ENCODE results near the gene ARX.

ARX gene

GRCh38 chrX:25016361-25016671 lies 551 bp upstream of the ARX start:
- DNase-seq, result no peak

GRCh38 chrX:25014366-25014838 lies 1.4 kb downstream of the ARX start:
- DNase-seq, result no peak

DNA sequence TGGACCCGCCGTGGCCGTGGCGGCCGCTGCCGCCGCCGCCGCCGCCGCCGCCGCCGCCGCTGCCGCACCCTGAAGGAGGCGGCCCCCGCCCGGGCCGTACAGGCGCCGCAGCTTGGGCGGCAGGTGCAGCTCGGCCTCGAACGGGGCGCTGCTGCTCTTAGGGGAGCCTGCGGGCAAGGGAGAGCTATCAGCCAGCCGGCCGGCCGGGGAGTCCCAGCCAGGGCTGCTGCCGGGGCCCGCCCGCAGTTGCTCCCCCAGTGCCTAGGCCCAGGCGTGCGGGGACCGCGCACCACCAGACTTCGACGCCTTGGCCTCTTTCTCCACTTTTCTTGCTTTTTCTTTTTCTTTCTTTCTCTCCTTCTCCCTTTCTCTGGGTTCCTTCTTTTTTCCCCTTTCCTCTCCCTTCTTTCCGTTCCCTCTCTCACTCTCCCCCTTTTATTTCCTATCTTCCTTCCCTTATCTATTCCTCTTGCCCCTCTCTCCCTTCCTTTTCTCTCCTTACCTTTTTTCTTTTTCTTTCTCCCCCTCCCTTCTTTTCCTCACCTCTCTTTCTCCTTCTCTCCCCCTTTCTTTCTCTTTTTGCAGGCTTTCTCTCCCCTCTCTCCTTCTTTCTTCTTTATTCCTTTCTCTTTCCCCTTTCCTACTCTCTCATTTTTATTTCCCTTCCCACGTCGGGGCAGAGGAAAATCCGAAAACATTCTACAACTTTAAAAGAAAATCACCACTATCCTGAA lies 2.0 kb downstream of the ARX start:
- DNase-seq, result peak in 1 of 2 experiments; percentile 62

DNA sequence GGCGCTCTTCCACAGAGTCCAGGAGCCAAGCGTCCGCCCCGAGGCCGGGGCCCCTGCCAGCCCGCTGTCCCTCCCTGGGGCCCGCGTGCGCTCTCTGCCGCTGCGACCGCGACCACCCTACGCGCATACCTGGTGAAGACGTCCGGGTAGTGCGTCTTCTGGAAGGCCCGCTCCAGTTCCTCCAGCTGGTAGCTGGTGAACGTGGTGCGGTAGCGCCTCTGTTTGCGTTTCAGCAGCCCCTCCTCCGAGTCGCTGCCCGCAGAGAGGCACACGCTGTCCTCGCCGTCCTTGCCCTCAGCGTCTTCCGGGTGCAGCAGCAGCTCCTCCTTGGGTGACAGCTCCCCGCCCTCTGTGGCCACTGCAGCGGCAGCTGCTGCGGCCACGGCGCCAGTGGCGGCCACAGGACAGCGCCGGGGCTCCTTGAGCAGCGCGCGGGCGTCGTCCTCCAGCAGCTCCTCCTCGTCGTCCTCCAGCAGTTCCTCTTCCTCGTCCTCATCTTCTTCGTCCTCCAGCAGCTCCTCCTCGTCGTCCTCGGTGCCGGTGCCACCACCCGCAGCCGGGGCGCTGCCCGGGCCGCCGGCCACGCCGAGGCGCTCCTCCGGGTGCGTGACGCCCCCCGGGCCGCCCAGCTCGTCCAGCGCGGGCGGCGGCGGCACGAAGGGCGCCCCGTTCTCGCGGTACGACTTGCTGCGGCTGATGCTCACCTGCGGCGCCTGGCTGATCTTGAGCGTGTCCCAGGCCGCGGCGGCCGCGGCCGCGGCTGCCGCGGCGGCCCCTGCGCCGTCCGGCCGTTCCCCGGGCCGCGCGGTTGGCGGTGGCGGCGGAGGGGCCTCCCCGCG lies 2.8 kb downstream of the ARX start:
- DNase-seq, result peak in 1 of 2 experiments; percentile 62

DNA sequence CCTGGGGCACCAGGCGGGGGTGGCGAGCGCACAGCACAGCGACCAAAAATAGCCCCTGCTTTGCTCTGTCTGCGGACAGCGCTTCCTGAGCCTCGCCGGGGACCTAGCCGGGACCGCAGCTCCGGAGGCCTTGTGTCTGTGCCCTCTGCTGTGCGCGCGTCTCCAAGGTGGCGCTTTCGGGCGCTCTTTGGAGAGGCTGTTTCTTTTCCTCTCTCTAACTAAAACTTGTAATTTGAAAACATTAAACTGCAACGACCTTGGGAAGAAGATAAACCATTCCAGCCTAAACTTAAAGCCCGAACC lies 3.4 kb downstream of the ARX start:
- peak in 1 of 2 experiments; percentile 31 for DNase-seq

- DNase-seq, result no peak
Observed at GRCh38 chrX:25011589-25012432, 4.0 kb downstream of the ARX start.

- no peak for DNase-seq
Observed at GRCh38 chrX:25010784-25011588, 4.8 kb downstream of the ARX start.

GRCh38 chrX:25009407-25009806 lies 6.4 kb downstream of the ARX start:
- no peak for DNase-seq

GRCh38 chrX:25007059-25008053 lies 8.4 kb downstream of the ARX start:
- DNase-seq, result peak in 1 of 2 experiments; percentile 69

DNA sequence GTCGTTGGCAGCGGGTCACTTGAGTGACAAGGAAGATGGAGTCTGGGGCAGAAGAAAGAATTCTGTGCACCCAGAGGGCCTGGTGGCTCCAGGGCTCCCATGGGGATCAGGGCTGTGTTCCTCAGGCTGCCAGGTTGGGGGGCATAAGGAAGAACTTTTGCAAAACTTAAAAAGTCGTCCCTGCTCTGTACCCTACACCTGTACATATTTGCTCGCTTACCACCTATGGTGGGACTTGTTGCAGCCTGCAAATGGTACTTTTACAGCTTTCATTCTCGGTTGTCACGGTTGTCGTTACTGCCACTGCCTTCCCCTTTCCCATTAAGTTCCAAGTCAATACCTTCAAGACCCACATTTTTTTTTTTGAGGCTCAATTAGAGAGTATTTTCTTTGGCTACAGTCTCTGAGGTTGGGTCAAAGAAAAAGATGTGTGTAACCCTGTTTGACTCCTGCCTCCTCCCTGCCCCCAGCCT lies 9.1 kb downstream of the ARX start:
- no peak for DNase-seq

GRCh38 chrX:25005382-25006185 lies 10.2 kb downstream of the ARX start:
- peak in 1 of 2 experiments; percentile 15 for DNase-seq

DNA sequence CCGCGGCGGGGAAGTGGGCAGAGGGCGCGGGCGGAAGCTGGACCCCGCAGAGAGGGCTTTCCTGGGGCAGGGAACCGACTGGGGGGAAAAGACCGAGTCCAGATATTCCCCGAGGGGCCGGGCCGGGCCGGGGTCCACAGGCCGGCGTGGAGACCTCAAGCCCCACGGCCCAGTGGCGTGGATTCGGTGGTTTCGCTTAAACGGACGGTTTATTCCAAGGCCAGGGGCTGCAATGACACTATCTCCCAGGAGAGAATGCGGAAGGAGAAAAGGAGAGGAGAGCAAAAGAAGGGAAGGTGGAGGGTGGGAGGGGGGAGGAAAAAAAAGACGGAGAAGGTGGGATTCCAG lies 10.8 kb downstream of the ARX start:
- no peak for DNase-seq

DNA sequence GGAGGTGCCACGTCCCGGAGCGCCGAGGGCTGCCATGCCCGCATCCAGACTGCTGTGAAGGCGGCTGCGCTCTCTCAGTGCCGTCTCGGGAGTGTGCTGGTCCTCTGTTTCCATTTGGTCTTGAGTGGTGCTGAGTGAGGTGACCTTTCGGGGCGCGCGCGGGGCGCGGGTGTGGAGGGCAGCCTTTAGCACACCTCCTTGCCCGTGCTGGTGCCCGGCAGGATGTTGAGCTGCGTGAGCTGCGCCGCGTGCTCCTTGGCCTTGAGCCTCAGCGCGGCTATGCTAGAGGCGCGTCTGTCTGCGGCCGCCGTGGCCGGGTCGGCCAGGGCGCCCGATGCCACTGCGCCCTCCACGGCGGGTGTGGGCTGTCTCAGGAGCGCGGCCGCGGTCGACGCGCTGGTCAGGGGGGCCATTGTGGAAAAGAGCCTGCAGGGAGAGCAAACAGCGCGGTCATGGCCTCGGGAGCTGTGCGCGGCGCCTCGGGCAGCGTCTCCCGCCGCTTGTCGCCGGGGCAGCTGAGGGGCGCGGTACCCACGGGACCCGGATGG lies 11.2 kb downstream of the ARX start:
- peak in 1 of 2 experiments; percentile 47 for DNase-seq

- no peak for DNase-seq
Observed at GRCh38 chrX:25004040-25004439, 11.7 kb downstream of the ARX start.

- DNase-seq, result no peak
Observed at GRCh38 chrX:25003066-25003849, 12.5 kb downstream of the ARX start.

GRCh38 chrX:25002661-25003020 lies 13.1 kb downstream of the ARX start:
- no peak for DNase-seq

- no peak for DNase-seq
Observed at GRCh38 chrX:25001808-25002660, 13.7 kb downstream of the ARX start.

DNA sequence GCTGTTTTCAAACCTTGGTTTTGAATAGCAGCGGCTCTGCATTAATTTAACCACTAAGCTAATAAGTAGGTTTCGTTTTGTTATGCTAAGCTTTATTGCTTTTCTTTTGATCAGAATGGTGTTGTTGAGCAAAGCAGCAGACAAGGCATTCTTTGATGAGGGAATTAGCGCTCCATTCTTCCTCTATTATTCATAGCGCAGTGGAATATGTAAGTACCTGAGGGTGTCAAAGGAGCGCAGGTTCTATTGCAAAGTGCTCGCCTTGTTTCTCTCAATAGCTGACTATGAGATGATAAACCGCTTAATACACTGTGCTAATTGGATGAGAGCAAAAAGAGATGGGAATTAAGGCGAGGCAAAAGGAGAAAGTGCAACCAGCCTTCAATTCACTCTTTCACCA lies 16.3 kb downstream of the ARX start:
- DNase-seq, result no peak
